Measurements from ENCODE around the gene CACNG4.

- TF ChIP-seq CTCF (IDR thresholded peaks at IDR 0.05; ENCODE audit: low read depth, low read length, poor library complexity, severe bottlenecking) (no peak), EZH2phosphoT487 (IDR thresholded peaks at IDR 0.05; ENCODE audit: borderline replicate concordance, low read length) (no peak)
Observed at GRCh38 chr17:66987059-66987616, 22.6 kb downstream of the CACNG4 start.
